NK-92 treated with Interleukin-12 subunit alpha and Interleukin-12 subunit beta, amount 100 ng/mL, for 24 hours (cell line): ENCODE data around the gene CIZ1.

ENCODE experiments used
- DNase-seq: peaks from one replicate; lab custom pipeline; 2025; lab: John Stamatoyannopoulos, UW

The CIZ1 gene

DNA sequence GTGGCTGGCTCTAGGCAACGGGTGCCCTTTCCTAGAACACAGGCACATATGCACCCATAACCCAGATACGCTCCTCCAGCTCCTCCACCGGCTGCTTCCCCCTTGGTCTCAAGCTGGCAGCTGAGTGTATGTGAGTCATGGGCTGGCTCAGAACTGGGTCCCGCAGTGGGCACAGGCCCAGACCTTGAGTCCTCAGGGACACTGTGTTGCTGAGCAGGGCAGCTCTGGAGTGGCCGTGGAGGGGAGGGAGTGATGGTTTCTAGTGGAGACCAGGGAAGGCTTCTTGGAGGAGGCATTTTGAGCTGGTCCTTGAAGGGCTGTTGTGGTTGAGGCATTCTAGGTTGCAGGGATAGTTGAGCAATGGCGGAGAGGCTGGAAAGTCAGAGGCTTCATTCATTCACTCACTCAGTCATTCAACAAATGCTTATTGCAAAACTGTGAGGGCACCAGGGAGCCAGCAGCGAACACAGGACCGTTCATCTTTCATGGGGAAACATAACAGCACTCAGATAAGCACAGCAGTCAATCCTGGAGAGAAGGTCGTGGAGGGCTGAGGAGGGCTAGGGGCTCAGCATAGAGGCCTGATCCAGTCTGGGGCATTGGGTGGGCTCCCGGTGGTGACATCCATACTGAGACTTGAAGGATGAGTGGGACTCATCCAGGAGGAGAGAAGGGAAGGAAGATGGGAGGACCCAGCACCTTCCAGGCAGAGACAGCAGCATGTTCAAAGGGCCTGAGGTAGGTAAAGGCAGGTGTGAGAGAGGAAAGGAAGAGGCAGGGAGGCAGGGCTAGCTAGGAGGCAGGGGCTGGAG is 29.0 kb downstream of the CIZ1 start:
- DNase-seq: no peak

DNA sequence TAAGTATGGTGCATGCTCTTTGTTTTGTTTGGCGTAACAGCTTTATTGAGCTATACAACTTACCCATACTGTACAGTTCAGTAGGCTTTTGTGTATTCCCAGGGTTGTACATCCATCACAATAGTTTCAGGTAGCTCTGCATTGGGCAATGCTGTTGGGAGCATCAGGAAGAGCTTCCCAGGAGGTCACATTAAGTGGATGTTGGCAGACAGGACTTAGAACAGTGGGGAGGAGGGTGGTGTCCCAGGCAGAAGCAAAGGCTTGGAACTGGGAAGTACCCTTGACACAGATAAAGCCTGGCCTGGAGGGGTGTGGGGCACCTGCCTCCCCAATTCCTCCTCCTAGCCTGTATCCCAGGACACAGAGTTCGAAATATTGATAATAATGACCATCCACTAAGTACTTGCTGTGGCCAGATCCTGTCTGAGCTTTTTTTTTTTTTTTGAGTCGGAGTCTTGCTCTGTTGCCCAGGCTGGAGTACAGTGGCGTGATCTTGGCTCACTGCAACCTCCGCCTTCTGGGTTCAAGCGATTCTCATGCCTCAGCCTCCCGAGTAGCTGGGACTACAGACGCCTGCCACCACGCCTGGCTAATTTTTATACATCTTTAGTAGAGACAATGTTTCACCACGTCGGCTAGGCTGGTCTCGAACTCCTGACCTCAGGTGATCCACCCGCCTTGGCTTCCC is 30.0 kb downstream of the CIZ1 start:
- DNase-seq: no peak

- DNase-seq: no peak
These were observed 30.8 kb downstream of the CIZ1 start for GRCh38 chr9:128160603-128160987.

DNA sequence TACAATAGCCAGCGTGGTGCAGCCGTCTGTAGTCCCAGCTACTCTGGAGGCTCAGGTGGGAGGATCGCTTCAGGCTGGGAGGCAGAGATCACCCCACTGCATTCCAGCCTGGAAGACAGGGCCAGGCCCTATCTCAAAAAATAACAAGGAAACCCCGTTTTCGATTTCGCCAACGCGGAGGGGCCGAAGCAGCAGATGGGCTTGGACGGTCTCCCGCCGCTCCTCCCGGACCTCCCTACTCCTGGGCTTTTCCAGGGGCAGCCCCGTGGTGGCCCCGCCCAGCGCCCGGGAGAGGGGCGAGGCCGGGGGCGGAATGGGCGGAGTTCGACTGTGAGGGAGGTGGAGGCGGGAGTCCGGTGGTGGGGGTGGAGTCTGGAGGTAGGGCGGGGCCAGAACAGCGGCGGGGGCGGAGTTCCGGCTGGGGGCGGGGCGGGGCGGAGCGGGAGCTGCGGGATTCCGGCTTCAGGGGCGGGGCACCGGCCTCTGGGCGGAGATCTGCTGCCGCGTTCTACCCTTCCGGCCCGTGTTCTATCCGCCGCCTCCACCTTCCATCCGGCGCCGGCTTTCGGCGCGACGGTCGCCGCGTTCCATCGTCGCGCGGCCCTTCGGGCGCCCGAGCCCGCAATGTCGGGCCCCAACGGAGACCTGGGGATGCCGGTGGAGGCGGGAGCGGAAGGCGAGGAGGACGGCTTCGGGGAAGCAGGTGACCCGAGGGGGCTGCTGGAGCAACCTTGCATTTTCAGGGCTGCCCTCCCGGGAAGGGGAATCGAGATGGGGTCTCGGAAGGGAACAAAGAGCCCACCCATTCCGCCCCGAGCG is 31.4 kb downstream of the CIZ1 start, which contains the start of gene BBLN:
Gene BBLN, plus strand, starts transcription at position 482 of the 819 bp plus-strand sequence. Its CDS starts 143 bp downstream, at position 625.
- peak; percentile 87 for DNase-seq

DNA sequence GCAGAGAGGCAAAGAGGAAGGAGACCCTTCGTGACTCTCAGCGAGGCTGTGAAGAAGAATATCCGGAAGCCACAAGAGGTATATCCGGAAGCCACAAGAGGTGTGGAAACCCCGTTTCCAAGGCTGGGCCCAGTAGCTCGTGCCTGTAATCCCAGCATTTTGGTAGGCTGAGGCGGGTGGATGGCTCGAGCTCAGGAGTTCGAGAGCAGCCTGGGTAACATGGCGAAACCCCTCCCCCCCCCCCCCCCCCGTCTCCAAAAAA is 31.9 kb downstream of the CIZ1 start:
- no peak for DNase-seq

DNA sequence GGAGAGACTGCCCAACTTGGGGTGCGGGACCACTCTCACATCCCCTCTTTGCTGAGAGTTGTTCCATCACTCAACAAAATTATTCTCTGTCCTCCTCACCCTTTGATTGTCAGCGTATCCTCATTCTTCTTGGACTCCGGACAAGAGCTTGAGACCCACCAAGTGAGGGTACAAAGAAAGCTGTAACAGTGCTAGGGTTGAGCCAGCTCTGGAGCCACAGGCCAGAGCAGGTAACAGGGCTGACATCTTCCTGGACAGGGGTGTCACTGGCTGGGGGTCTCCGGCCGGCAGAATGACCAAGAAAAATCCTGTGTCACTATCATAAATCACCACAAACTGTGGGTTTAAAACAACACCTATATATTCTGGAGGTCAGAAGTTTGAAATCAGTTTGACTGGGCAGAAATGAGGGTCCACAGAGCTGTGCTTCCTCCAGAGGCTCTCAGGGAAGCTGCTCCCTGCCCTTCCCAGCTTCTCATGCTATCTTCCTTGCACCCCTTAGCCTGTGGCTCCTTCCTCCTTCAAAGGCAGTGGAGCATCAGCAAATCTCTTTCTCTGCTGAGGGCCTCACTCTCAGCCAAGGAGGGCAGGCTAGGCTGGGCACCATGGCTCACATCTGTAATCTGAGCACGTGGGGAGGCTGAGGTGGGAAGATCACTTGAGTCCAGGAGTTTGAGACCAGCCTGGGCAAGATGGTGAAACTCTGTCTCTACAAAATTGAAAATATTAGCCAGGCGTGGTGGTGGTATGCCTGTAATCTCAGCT is 35.5 kb downstream of the CIZ1 start:
- no peak for DNase-seq

DNA sequence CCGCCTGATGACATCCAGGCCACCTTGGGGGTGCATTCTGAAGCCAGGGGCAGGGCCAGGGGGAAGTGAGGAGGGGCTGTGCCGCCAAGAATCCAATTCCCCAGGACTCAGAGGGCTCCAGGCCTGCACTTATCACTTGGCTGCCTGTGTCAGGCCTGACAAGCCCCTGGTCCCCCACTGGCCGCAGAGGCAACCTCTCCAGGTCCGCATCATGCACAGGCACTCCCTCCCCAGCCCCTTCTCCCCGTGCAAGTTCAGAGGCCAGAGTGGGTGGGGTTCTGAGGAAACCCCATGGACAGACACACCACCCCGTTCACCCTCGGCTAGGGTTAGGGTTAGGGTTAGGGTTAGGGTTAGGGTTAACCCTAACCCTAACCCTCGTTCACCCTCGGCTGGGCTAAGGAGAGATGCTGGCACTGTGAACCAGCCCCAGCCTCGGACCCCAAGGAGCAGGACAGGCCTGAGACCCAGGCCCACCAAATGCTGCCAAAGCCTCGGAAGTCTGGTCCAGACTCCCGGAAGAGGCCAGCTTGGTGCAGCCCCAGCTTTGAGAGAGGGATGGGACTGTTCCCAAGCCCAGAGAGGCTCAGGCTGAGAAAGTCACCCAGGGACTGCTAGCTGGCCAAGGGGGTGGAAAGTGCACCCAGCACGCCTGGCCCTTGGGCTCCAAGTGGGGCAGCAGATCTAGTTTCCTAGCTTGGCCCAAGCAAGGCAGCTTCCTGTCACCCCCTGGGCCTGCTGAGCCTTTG is 37.3 kb downstream of the CIZ1 start:
- no peak for DNase-seq

DNA sequence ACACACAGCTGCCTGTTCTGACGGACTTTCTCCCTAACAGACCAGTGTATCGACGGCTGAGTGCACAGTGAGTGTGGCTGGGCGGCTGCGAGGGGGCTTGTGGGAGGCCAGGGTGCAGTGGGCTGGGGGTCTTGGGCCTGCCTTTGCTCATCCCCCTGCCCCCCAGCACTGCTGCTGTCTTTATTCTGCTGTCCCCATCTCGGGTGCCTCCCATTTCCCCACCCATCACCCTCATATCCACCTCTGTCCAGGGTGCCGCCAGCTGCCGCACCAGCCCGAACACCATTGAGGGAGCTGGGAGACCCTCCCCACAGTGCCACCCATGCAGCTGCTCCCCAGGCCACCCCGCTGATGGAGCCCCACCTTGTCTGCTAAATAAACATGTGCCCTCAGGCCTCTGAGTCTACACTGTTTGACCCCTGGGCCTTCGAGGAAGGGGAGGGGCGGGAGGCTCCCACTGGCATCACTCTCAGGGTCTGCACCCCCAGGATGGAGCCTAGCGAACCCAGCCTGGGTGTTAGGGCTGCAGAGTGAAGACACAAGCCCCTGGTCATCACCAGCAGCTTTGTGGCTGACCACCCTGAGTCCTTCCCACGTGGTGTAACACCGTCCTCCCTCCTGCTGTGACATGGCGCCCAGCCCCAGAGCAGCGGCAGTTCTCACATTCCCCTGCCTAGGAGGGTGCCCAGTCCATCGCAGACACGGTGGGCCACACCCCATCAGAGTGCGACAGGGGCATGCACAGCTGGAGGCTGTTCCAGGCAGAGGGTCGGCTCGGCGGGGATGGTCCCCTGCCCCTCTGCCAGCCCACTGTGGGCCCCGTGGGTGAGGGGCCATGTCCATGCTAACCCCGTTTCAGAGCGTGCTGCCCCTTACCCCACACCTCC is 38.1 kb downstream of the CIZ1 start:
- DNase-seq: no peak

DNA sequence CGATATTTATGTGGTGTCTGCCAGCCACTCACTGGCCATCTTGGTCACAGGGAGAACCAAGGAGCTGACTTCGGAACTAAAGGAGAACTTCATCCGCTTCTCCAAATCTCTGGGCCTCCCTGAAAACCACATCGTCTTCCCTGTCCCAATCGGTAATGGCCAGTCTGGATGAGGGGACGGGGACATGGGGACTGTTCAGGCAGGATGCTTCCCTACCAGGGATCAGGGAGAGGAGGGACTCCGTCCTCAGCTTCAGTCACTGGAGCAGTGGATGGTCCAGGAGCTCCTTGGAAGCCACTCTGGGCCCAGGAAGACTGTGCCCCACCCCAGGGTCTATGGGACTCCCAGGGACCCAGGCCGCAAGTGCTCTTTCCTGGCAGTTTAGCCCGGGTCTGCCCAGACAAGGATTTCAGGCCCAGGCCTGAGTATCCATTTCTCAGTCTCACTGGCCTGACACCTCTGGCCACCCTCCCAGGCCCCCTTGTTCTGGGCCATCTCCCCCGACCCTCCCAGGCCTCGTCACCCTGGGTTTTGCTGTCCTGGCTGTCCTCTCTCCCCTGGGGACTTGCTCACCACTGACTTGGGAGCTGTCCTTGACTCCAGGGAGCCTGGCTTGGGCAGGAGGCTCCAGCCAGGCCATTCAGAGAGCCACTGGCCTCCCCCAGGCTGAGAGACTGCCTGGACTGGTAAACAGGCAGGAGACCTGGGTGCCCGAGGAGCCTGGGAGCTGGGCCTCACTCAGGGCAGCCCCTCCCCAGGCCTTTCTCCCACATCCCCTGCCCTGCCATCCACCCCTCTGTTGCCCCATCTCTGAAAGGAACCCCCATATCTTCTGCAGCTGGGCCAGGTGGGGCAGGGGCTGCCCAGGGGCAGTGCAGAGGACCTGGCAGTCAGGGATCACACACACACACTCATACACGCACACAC is 39.0 kb downstream of the CIZ1 start:
- no peak for DNase-seq

GRCh38 chr9:128151309-128152132 is 39.9 kb downstream of the CIZ1 start:
- no peak for DNase-seq

GRCh38 chr9:128150594-128151308 is 40.6 kb downstream of the CIZ1 start:
- DNase-seq: no peak

GRCh38 chr9:128149951-128150593 is 41.3 kb downstream of the CIZ1 start:
- no peak for DNase-seq

- no peak for DNase-seq
These were observed 42.2 kb downstream of the CIZ1 start, which contains the start of gene LCN2 for GRCh38 chr9:128149001-128149701. Gene LCN2 (plus strand): TSS chr9:128149453. CDS start chr9:128149526, 73 bp downstream.

GRCh38 chr9:128148509-128149000 is 42.8 kb downstream of the CIZ1 start:
- DNase-seq: no peak

GRCh38 chr9:128146591-128147120 is 44.7 kb downstream of the CIZ1 start:
- DNase-seq: no peak

DNA sequence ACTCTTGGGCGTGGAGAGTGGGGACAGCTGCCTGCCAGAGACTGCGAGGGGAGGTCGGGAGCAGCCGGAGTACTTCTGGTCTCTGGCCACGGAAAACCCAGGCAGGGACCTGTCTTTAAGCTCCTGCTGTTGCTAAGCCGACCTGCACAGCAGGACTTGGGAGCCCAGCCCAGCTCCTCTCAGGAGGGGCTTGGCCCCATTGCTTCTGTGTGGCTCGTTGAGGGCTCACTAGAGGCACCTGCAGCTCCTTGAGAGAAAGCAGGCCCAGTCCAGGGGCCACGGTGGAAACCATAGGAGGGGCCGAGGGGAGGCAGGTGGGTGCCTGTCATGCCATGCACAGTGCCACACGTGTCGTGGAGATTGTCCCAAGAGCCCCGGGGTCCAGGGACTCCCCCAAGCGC is 45.4 kb downstream of the CIZ1 start:
- no peak for DNase-seq
